CD4-positive, alpha-beta T cell treated with Interleukin-17A for 1 hour (primary cell): ENCODE results near the gene PTPN7.

ENCODE experiments used
- DNase-seq: peaks from one replicate; pipeline ENCODE4 v3.0.0-alpha.2; 2020

Gene PTPN7

DNA sequence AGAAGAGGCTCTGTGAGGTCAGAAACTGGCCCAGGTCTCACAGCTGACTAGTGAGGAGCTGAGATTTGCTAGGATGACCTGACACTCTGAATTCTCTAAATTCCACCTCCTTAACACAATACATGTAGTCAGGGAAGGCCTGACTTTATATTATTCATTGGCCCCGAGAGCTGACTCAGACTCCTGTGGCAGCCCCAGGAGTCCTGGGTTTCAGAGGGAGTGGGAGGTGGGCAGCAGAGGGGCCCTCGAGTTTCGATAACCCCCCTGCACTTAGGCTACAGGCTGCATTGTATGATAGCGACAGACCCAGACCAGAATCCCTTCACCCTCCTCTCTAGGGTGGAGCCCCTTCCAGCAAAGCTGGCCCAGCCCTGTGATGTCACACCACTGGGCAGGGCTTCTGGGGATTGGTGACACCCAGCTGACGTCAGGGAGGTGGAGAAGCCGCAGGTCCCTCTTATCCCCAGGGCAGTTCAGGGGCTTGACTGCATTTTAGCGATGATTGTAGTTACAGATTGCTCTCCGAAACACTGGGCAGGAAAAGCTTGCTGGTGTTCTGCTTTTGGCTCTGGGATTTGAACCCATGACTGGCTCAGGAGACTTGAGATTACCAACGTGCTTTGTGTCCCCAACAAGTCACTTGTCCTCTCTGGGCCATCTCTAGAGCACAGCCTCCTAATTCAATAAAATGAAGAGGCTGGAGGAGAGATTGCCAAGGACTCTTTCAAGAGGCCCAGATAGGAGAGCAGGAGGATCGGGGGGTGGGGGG lies 54.6 kb downstream of the PTPN7 start:
- no peak for DNase-seq

- DNase-seq, result no peak
These were observed 56.3 kb downstream of the PTPN7 start for GRCh38 chr1:202104073-202104472.

DNA sequence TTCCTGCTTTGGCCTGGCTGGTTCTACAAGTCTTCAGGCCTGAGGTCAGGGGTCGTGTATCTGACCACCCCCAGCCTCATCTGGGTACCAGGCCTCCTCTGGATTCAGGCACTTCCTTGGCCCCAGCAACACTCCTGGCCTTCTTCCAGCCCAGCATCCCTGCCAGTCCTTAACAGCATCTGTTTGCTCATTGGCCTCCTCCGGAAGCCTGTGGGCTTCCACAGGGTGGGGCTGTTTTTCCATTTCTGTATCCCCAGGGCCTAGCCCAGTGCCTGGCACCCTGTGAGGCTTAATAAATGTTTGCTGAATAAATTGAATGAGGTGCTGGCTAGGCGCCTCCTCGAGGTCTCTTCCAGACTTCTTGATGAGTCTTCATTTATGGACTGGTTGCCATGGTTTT lies 59.2 kb downstream of the PTPN7 start:
- DNase-seq, result no peak
